ENCODE data around the gene GATA1. TPM values are rescaled to one million over a fixed set of nuclear protein-coding genes. Genes with fewer than 3 reads are reported as not detected.

Gene GATA1
- total RNA-seq, 4 donors from 2014 or later: 0.35 TPM; not detected in 3

DNA sequence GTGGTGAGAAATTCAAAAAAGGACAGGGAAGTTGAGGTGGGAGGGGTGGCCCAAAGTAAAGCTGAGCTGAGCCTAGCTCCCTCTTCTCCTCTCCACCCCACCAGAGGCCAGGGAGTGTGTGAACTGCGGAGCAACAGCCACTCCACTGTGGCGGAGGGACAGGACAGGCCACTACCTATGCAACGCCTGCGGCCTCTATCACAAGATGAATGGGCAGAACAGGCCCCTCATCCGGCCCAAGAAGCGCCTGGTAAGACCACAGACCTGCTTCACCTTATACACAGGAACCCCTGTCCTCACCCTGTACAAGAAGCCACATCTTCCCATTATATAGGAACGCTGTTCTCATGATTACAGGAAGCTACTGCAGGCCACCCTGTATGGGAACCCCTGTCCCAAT is 5.8 kb downstream of the GATA1 start:
- intact Hi-C loops (cut with DNase I; ENCODE audit: low total_unique reads): no loop called here
- no peaks in the 10 kb centered on the region for H3K36me3 ChIP-seq
- H3K4me3 ChIP-seq: no peak overlapping the region
- DNase-seq: no peak
- H3K9me3 ChIP-seq: no peaks in the 10 kb centered on the region
- H3K27ac ChIP-seq: no peak overlapping the region
- H3K27me3 ChIP-seq: no peaks in the 10 kb centered on the region
- H3K4me1 ChIP-seq: no peaks in the 10 kb centered on the region
- TF ChIP-seq POLR2A (IDR thresholded peaks at IDR 0.05): no peak

- Histone ChIP-seq H3K4me3 (no peak overlapping the region), H3K9me3 (no peaks in the 10 kb centered on the region), H3K36me3 (no peaks in the 10 kb centered on the region), H3K27me3 (no peaks in the 10 kb centered on the region), H3K27ac (no peak overlapping the region), H3K4me1 (no peaks in the 10 kb centered on the region)
- intact Hi-C loops (cut with DNase I; ENCODE audit: low total_unique reads): no loop called here
- TF ChIP-seq, protein P1, sequence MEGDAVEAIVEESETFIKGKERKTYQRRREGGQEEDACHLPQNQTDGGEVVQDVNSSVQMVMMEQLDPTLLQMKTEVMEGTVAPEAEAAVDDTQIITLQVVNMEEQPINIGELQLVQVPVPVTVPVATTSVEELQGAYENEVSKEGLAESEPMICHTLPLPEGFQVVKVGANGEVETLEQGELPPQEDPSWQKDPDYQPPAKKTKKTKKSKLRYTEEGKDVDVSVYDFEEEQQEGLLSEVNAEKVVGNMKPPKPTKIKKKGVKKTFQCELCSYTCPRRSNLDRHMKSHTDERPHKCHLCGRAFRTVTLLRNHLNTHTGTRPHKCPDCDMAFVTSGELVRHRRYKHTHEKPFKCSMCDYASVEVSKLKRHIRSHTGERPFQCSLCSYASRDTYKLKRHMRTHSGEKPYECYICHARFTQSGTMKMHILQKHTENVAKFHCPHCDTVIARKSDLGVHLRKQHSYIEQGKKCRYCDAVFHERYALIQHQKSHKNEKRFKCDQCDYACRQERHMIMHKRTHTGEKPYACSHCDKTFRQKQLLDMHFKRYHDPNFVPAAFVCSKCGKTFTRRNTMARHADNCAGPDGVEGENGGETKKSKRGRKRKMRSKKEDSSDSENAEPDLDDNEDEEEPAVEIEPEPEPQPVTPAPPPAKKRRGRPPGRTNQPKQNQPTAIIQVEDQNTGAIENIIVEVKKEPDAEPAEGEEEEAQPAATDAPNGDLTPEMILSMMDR (IDR thresholded peaks at IDR 0.05): no peak
- TF ChIP-seq POLR2A (IDR thresholded peaks at IDR 0.05): no peak
- no peak for DNase-seq
Observed at GRCh38 chrX:48793935-48794334, 7.5 kb downstream of the GATA1 start.

DNA sequence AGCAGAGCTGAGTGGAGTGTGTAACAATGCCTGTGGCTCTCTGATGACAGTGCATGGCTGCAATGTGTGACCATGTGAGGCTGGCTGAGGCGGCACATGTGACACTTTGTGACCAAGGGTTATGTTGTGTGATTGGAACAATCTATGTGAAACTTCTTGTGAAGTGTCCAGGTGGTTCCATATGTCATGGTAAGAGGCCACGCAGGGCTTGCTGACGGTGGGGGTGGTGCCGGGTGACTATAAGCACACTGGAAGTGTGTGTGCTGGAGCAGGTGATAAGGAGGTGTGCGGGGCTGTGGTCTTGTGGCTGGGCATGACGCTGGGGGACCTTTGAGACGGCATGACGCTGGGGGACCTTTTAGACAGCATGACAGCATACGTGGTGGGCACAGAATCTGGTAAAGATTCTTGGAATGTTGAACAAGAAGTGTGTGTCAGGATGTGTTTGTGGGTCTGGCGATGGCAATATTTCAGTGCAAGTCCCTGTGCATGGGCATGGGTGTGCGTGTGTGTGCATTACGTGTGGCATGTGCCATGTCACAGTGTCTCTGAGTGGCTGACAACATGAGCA is 8.0 kb downstream of the GATA1 start:
- no peak for DNase-seq
- Histone ChIP-seq H3K27ac (no peak overlapping the region), H3K9me3 (no peaks in the 10 kb centered on the region), H3K27me3 (no peaks in the 10 kb centered on the region), H3K4me3 (no peak overlapping the region), H3K4me1 (no peaks in the 10 kb centered on the region), H3K36me3 (no peaks in the 10 kb centered on the region)
- TF ChIP-seq POLR2A (IDR thresholded peaks at IDR 0.05): no peak
- TF ChIP-seq, protein P1 (IDR thresholded peaks at IDR 0.05): no peak
- intact Hi-C loops (cut with DNase I; ENCODE audit: low total_unique reads): no loop called here

DNA sequence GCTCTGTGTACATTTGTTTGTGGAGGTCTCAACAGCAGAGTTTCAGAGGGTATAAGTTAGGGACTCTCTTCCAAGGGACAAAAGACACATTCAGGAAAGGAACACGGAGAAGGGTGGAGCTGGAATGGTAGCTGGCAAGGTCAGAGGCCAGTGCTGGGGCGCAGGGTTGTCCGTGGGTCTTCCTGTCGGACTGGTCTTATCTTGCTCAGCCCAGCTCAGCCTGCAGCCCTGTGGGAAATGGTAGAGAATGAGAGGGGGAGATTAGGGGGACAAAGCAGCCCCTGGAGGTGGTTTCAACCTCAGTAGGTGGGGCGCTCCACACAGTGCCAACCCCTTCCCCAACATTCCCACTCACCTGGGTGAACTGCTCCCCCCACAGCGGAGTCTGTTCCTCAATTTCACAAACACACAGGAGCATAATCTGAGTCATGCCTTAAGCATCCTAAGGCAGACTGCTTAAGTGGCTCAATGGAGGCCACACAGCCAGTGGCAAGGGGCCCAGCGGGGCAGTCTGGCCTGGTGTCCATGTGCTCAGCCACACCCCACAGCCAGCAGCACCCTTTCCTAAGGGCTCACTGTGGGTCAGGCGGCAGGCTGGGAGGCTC is 8.6 kb downstream of the GATA1 start:
- no peaks in the 10 kb centered on the region for H3K4me1 ChIP-seq
- DNase-seq: no peak
- no peaks in the 10 kb centered on the region for H3K27me3 ChIP-seq
- no peak overlapping the region for H3K27ac ChIP-seq
- H3K9me3 ChIP-seq: no peaks in the 10 kb centered on the region
- intact Hi-C loops (cut with DNase I; ENCODE audit: low total_unique reads): no loop called here
- H3K36me3 ChIP-seq: no peaks in the 10 kb centered on the region
- TF ChIP-seq POLR2A (IDR thresholded peaks at IDR 0.05): no peak
- TF ChIP-seq, protein P1 (IDR thresholded peaks at IDR 0.05): no peak
- no peak overlapping the region for H3K4me3 ChIP-seq

DNA sequence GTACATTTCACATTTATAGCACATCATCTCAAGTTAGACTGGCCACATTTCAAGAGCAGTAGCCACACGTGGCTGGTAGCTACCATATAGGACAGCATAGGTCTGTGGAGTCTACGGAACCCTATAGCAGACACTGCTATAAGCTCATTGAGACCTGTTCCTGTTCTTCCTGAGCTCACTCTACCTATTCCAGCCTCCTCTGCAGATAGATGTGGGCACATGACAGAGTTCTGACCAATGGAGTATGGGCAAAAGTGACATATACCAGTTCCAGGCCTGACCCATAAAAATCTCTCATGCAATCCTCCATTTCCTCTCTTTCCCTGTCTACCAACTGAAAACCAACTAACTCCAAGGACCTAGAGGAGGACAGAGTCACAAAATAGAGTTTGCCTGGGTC is 11.9 kb downstream of the GATA1 start:
- H3K9me3 ChIP-seq: no peaks in the 10 kb centered on the region

More for the DNA sequence above, 11.9 kb downstream of the GATA1 start:
- DNase-seq: no peak
- intact Hi-C loops (cut with DNase I; ENCODE audit: low total_unique reads): no loop called here
- Histone ChIP-seq H3K27ac (no peak overlapping the region), H3K4me1 (no peaks in the 10 kb centered on the region), H3K36me3 (no peaks in the 10 kb centered on the region), H3K27me3 (no peaks in the 10 kb centered on the region), H3K4me3 (no peak overlapping the region)
- TF ChIP-seq POLR2A (IDR thresholded peaks at IDR 0.05): no peak
- TF ChIP-seq, protein P1 (IDR thresholded peaks at IDR 0.05): no peak

All from uterus (tissue), 4 donors.